ENCODE results near the gene HAGH. TPM values are rescaled to one million over a fixed set of nuclear protein-coding genes. Genes with fewer than 3 reads are reported as not detected.

Gene HAGH
- total RNA-seq, 1 donor from 2014 or later: 57.7 TPM

Other genes with a start within 250 kb of the HAGH start
- 9.8 and 11.6 TPM in 2 replicates for gene IFT140, start 214.8 kb downstream of the HAGH start, total RNA-seq
- gene CRAMP1, start 214.5 kb downstream of the HAGH start, total RNA-seq: 34.9 and 36.7 TPM in 2 replicates
- gene JPT2, start 148.5 kb downstream of the HAGH start, total RNA-seq: 119 and 120 TPM in 2 replicates
- 78.2 and 80.2 TPM in 2 replicates for gene MAPK8IP3, start 120.6 kb downstream of the HAGH start, total RNA-seq
- gene NME3, start 55.3 kb downstream of the HAGH start, total RNA-seq: 46.3 and 50.0 TPM in 2 replicates
- 28.2 and 30.0 TPM in 2 replicates for gene EME2, start 54.0 kb downstream of the HAGH start, total RNA-seq
- gene MRPS34, start 53.7 kb downstream of the HAGH start, total RNA-seq: 201 and 207 TPM in 2 replicates
- 24.6 and 24.9 TPM in 2 replicates for gene SPSB3, start 44.3 kb downstream of the HAGH start, total RNA-seq
- gene NUBP2, start 43.9 kb downstream of the HAGH start, total RNA-seq: 77.4 and 81.1 TPM in 2 replicates
- 0.12 TPM in 1 of 2 replicates, not detected in the other for gene IGFALS, start 33.1 kb downstream of the HAGH start, total RNA-seq
- gene FAHD1, start 381 bp upstream of the HAGH start, total RNA-seq: 20.2 and 21.7 TPM in 2 replicates
- not detected in 2 replicates for gene MEIOB, start 45.3 kb upstream of the HAGH start, total RNA-seq
- gene HS3ST6, start 91.6 kb upstream of the HAGH start, total RNA-seq: not detected in 2 replicates
- 22.8 and 23.0 TPM in 2 replicates for gene MSRB1, start 116.4 kb upstream of the HAGH start, total RNA-seq
- gene RPL3L, start 127.9 kb upstream of the HAGH start, total RNA-seq: 1.0 TPM in 1 of 2 replicates, not detected in the other
- 136 and 141 TPM in 2 replicates for gene NDUFB10, start 132.7 kb upstream of the HAGH start, total RNA-seq
- 3,359 and 3,401 TPM in 2 replicates for gene RPS2, start 138.0 kb upstream of the HAGH start, total RNA-seq
- 0.57 TPM in 1 of 2 replicates, not detected in the other for gene RNF151, start 140.0 kb upstream of the HAGH start, total RNA-seq
- 81.4 and 87.5 TPM in 2 replicates for gene TBL3, start 145.2 kb upstream of the HAGH start, total RNA-seq
- 0.56 TPM in 1 of 2 replicates, not detected in the other for gene NOXO1, start 154.6 kb upstream of the HAGH start, total RNA-seq
- gene GFER, start 157.4 kb upstream of the HAGH start, total RNA-seq: 41.6 and 42.8 TPM in 2 replicates
- 18.1 and 20.2 TPM in 2 replicates for gene SYNGR3, start 163.1 kb upstream of the HAGH start, total RNA-seq
- 93.9 and 99.0 TPM in 2 replicates for gene ZNF598, start 183.0 kb upstream of the HAGH start, total RNA-seq
- 6.9 and 7.0 TPM in 2 replicates for gene NPW, start 193.0 kb upstream of the HAGH start, total RNA-seq
- 1.3 and 1.8 TPM in 2 replicates for gene NHERF2, start 200.1 kb upstream of the HAGH start, total RNA-seq
- 50.3 and 57.7 TPM in 2 replicates for gene NTHL1, start 221.0 kb upstream of the HAGH start, total RNA-seq
- 98.8 and 99.8 TPM in 2 replicates for gene TSC2, start 221.2 kb upstream of the HAGH start, total RNA-seq

Measured in activated CD4-positive, alpha-beta T cell treated with anti-CD3 and anti-CD28 coated beads, Interleukin-2, amount 10 ng/mL, durations not matched to agents 24 days and 14 days (primary cell).